Nephron (organoid): ENCODE measurements around the gene YAP1.
A peak's percentile ranks its signal among the peaks of the same experiment; 100 is the strongest.

Experiments
- H3K27ac Mint-ChIP-seq, 3 experiments: 2 replicates each; pipeline ENCODE4 v1.8.0; 2020; ENCODE audit warnings: mixed read lengths in 3 of 3, mild to moderate bottlenecking in 2 of 3, moderate library complexity in 1 of 3
- H3K27me3 Mint-ChIP-seq: 2 replicates; pipeline ENCODE4 v1.8.0; 2021; ENCODE audit warnings: low read depth, mild to moderate bottlenecking, moderate library complexity, mixed read lengths
- H3K36me3 Mint-ChIP-seq: 2 replicates; pipeline ENCODE4 v1.8.0; 2020; ENCODE audit warnings: low read depth, mixed read lengths
- H3K4me1 Mint-ChIP-seq: 2 replicates; pipeline ENCODE4 v1.8.0; 2020; ENCODE audit warnings: mixed read lengths
- H3K4me3 Mint-ChIP-seq, 3 experiments: 2 replicates each; pipeline ENCODE4 v1.8.0; 2020; ENCODE audit warnings: mild to moderate bottlenecking in 3 of 3, mixed read lengths in 3 of 3, moderate library complexity in 2 of 3
- H3K9me3 Mint-ChIP-seq: 2 replicates; pipeline ENCODE4 v1.8.0; 2020; ENCODE audit warnings: mixed read lengths
- TF ChIP-seq, protein P1 (sequence below), 3 experiments: fragments of 200-600 bp; sonication (generic); IDR thresholded peaks; one replicate each; pipeline ENCODE4 v1.5.0; 2021; ENCODE audit warnings: antibody characterized with exemption in 3 of 3; ENCODE audit not compliant: unreplicated experiment in 3 of 3

The YAP1 gene

DNA sequence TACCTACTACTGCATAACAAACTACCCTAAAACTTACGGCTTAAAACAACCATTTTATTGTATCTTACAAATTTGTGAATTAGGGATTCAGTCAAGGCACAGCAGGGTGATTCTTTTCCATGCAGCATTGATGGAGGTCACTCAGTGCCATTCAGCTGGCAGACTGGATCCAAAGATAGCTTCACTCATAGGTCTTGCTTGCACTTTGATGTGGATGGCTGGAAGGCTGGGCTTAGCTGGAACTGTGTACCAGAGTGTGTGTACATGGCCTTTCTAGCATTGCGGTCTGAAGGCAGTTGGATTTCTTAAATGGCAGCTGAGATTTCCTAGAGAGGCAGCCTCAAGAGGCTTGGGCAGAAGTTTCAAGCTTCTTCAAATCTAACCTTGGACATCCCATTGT lies 25.0 kb downstream of the YAP1 start:
- no peak overlapping the region for H3K4me3 Mint-ChIP-seq
- H3K36me3 Mint-ChIP-seq = peaks cover 67% of the 10 kb centered on the region
- no peaks in the 10 kb centered on the region for H3K27me3 Mint-ChIP-seq
- H3K9me3 Mint-ChIP-seq = peaks cover 2% of the 10 kb centered on the region
- peaks cover 17% of the 10 kb centered on the region for H3K4me1 Mint-ChIP-seq
- no peak overlapping the region for H3K27ac Mint-ChIP-seq
- TF ChIP-seq, protein P1, sequence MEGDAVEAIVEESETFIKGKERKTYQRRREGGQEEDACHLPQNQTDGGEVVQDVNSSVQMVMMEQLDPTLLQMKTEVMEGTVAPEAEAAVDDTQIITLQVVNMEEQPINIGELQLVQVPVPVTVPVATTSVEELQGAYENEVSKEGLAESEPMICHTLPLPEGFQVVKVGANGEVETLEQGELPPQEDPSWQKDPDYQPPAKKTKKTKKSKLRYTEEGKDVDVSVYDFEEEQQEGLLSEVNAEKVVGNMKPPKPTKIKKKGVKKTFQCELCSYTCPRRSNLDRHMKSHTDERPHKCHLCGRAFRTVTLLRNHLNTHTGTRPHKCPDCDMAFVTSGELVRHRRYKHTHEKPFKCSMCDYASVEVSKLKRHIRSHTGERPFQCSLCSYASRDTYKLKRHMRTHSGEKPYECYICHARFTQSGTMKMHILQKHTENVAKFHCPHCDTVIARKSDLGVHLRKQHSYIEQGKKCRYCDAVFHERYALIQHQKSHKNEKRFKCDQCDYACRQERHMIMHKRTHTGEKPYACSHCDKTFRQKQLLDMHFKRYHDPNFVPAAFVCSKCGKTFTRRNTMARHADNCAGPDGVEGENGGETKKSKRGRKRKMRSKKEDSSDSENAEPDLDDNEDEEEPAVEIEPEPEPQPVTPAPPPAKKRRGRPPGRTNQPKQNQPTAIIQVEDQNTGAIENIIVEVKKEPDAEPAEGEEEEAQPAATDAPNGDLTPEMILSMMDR (IDR thresholded peaks at IDR 0.05; ENCODE audit: unreplicated experiment in 3 of 3) = no peak

DNA sequence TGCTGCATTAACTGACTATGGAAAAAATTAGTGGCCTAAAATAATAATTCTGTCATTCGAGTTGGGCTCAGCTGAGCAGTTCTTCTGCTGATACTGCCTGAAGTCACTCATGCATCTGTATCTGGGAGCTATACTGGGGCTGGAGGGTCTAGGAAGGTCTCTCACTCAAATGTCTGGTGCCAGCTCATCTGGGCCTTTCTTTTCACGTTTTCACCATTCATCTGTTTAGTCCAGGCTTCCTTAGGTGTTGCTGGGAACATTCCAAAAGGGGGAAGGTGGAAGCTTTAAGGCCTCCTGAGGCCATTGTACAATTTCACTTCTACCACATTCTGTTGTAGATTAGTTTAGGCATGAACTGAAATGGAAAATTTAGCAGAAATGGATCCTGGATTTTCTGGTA lies 28.0 kb downstream of the YAP1 start:
- peaks cover 69% of the 10 kb centered on the region for H3K36me3 Mint-ChIP-seq
- H3K27me3 Mint-ChIP-seq = no peaks in the 10 kb centered on the region
- TF ChIP-seq, protein P1 (IDR thresholded peaks at IDR 0.05; ENCODE audit: unreplicated experiment in 3 of 3) = no peak
- peak overlapping the region in 1 of 3 experiments; percentile 68 for H3K27ac Mint-ChIP-seq
- H3K4me1 Mint-ChIP-seq = peaks cover 22% of the 10 kb centered on the region
- H3K9me3 Mint-ChIP-seq = peaks cover 2% of the 10 kb centered on the region
- H3K4me3 Mint-ChIP-seq = no peak overlapping the region

DNA sequence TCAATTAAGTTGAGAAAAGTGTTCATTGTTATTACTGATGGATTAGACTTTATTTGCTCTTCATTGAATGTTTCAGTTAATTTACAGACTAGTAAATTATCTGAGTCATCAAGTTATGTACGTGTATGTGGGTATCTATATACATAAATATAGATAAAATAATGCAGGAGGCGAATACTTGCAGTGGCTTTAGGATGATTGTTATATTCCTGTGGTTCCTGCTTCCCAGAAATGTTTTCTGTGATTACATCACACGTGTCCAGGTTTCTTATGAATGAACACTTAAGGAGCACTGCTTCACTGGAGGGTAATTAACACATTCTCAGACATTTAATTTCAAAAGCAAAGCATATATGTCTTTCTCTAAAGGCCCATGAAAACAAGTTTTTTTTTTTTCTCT lies 28.4 kb downstream of the YAP1 start:
- peaks cover 27% of the 10 kb centered on the region for H3K4me1 Mint-ChIP-seq
- peaks cover 2% of the 10 kb centered on the region for H3K9me3 Mint-ChIP-seq
- H3K4me3 Mint-ChIP-seq = no peak overlapping the region
- peaks cover 67% of the 10 kb centered on the region for H3K36me3 Mint-ChIP-seq
- H3K27me3 Mint-ChIP-seq = no peaks in the 10 kb centered on the region
- TF ChIP-seq, protein P1 (IDR thresholded peaks at IDR 0.05; ENCODE audit: unreplicated experiment in 3 of 3) = no peak
- H3K27ac Mint-ChIP-seq = peak overlapping the region in 1 of 3 experiments; percentile 68

DNA sequence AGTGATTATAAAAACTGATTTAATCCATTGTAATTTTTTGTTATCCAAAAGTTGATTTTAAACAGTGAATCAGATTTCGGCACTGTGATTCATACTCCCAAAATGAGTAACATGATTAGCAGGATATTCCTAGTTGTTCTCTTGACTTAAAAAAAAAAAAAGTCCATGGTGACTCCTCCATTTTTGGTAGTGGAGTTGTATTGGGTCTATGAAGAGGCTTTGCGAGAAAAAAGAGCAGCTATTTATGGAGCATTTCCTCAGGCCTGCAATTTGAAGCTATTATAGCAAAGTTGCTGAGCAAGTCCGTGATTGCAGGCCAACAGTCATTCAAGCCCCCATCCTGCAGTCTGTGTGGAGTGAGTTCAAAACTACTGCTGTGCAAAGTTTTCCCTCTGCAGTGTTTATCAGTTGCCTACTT lies 28.8 kb downstream of the YAP1 start:
- H3K27me3 Mint-ChIP-seq = no peaks in the 10 kb centered on the region
- peaks cover 2% of the 10 kb centered on the region for H3K9me3 Mint-ChIP-seq
- TF ChIP-seq, protein P1 (IDR thresholded peaks at IDR 0.05; ENCODE audit: unreplicated experiment in 3 of 3) = no peak
- no peak overlapping the region for H3K4me3 Mint-ChIP-seq
- no peak overlapping the region for H3K27ac Mint-ChIP-seq
- peaks cover 31% of the 10 kb centered on the region for H3K4me1 Mint-ChIP-seq
- peaks cover 63% of the 10 kb centered on the region for H3K36me3 Mint-ChIP-seq

DNA sequence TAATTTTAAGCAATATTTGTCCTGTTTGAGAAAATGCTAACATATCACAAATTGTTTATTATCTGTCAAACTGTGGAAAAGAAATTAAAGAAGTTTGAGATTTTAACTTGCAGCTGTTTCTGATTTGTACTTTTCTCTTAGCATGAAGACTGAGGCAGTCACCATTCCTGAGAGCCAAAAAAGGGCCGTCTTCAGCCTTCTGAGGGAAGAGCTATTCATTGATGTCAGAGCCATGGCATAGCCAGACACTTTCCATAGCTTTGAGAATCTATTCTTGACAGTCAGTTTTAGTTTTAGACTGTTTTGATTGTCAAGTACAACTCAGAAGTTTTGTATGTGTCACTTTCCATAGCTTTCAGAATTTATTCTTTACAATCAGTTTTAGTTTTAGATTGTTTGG lies 32.1 kb downstream of the YAP1 start:
- H3K27me3 Mint-ChIP-seq = no peaks in the 10 kb centered on the region
- H3K4me3 Mint-ChIP-seq = no peak overlapping the region
- peaks cover 61% of the 10 kb centered on the region for H3K4me1 Mint-ChIP-seq
- TF ChIP-seq, protein P1 (IDR thresholded peaks at IDR 0.05; ENCODE audit: unreplicated experiment in 3 of 3) = no peak
- peaks cover 2% of the 10 kb centered on the region for H3K9me3 Mint-ChIP-seq
- peaks cover 41% of the 10 kb centered on the region for H3K36me3 Mint-ChIP-seq
- H3K27ac Mint-ChIP-seq = peak overlapping the region in 2 of 3 experiments; percentile 2 to 12

DNA sequence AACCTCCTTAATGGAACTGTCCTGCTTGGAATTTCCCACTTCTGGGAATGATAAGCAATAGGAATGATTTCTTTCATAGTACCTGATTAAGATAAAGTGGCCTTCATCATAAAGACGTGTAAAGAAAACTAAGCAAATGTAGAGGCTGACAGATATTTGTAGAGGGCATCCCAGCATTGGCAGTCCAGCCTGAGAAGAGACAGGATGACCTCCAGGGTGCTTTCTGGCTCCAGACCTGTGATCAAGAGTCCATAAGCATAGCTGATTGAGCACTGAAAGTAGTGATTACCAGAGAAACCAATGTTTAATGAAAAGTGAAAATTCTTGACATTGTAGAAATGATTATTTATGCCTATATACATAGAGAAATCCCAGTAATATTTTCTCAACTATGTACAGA lies 33.6 kb downstream of the YAP1 start:
- Mint-ChIP-seq H3K4me3 (no peak overlapping the region), H3K4me1 (peaks cover 59% of the 10 kb centered on the region), H3K27ac (peak overlapping the region in 2 of 3 experiments; percentile 52 to 70), H3K9me3 (no peaks in the 10 kb centered on the region), H3K36me3 (peaks cover 36% of the 10 kb centered on the region), H3K27me3 (no peaks in the 10 kb centered on the region)
- TF ChIP-seq, protein P1 (IDR thresholded peaks at IDR 0.05; ENCODE audit: unreplicated experiment in 3 of 3) = no peak
